GM18508 (cell line): Measurements from ENCODE around the gene VEZT.

Experiments used
- ATAC-seq: cut with Tn5 transposase; IDR thresholded peaks from one replicate; pipeline ENCODE4 v1.9.1; 2021; ENCODE audit warnings: moderate number of reproducible peaks; ENCODE audit not compliant: insufficient read depth, unreplicated experiment

Gene VEZT

GRCh38 chr12:95198914-95199313, 18.7 kb upstream of the VEZT start:
- ATAC-seq: peak; percentile 35

GRCh38 chr12:95200128-95200894, 17.3 kb upstream of the VEZT start:
- no peak for ATAC-seq

- ATAC-seq: no peak
Observed at GRCh38 chr12:95201056-95201670, 16.4 kb upstream of the VEZT start.

- ATAC-seq: no peak
Observed at GRCh38 chr12:95202691-95203486, 14.7 kb upstream of the VEZT start.

GRCh38 chr12:95203487-95204030, 14.0 kb upstream of the VEZT start:
- no peak for ATAC-seq

GRCh38 chr12:95204141-95204866, 13.3 kb upstream of the VEZT start:
- no peak for ATAC-seq

GRCh38 chr12:95205016-95205624, 12.5 kb upstream of the VEZT start:
- ATAC-seq: no peak

GRCh38 chr12:95205685-95206084, 11.9 kb upstream of the VEZT start:
- ATAC-seq: no peak

GRCh38 chr12:95206916-95207315, 10.7 kb upstream of the VEZT start:
- no peak for ATAC-seq

- no peak for ATAC-seq
Observed at GRCh38 chr12:95207407-95207806, 10.2 kb upstream of the VEZT start.

GRCh38 chr12:95208678-95209077, 8.9 kb upstream of the VEZT start:
- ATAC-seq: no peak

GRCh38 chr12:95212586-95212985, 5.0 kb upstream of the VEZT start:
- no peak for ATAC-seq

GRCh38 chr12:95213119-95213518, 4.5 kb upstream of the VEZT start:
- ATAC-seq: no peak

GRCh38 chr12:95213928-95214327, 3.7 kb upstream of the VEZT start:
- ATAC-seq: no peak

- ATAC-seq: no peak
Observed at GRCh38 chr12:95214466-95214865, 3.1 kb upstream of the VEZT start.

GRCh38 chr12:95215949-95216348, 1.7 kb upstream of the VEZT start:
- no peak for ATAC-seq

- ATAC-seq: peak; percentile 6
Observed at GRCh38 chr12:95216711-95217376, 763 bp upstream of the VEZT start.

GRCh38 chr12:95218150-95219133, 835 bp downstream of the VEZT start:
- ATAC-seq: no peak
